Bronchial smooth muscle cell (primary cell): Measurements from ENCODE around the gene ZNF525. TPM values are rescaled to one million over a fixed set of nuclear protein-coding genes. Genes with fewer than 3 reads are reported as not detected.

Source experiments
- total RNA-seq: library from RNA; depleted of rRNA; stranded (reverse); fragments of >200 nt; gene quantifications from 2 replicates; pipeline ENCODE4 v1.2.1, GENCODE V29; 2014

ZNF525 gene
- 6.3 and 6.5 TPM in 2 replicates for total RNA-seq

GRCh38 chr19:53365134-53365898 is at the start of gene ZNF525:
Gene ZNF525 (plus strand): TSS chr19:53365705. CDS start chr19:53372282, 6,577 bp downstream.

GRCh38 chr19:53333463-53334449 is 31.7 kb upstream of the ZNF525 start, which contains the start of gene ZNF845:
Gene ZNF845 (plus strand): TSS chr19:53333749. CDS start chr19:53341308, 7,559 bp downstream.

GRCh38 chr19:53394974-53395839 is 29.7 kb downstream of the ZNF525 start, which contains the start of gene ZNF765:
Gene ZNF765 (plus strand): TSS chr19:53395149. CDS start chr19:53398016, 2,867 bp downstream.

GRCh38 chr19:53431399-53432087 is 66.0 kb downstream of the ZNF525 start, which contains the start of gene ZNF761:
Gene ZNF761 (plus strand): TSS chr19:53431984. CDS start chr19:53447269, 15,285 bp downstream.

Other genes starting within 250 kb of the ZNF525 start
- gene ZNF415, start 232.8 kb upstream of the ZNF525 start, total RNA-seq, result 12.1 and 14.8 TPM in 2 replicates
- 6.9 and 8.8 TPM in 2 replicates for gene ZNF347, start 206.7 kb upstream of the ZNF525 start, total RNA-seq
- 5.4 and 5.9 TPM in 2 replicates for gene ZNF665, start 172.3 kb upstream of the ZNF525 start, total RNA-seq
- 15.0 and 17.3 TPM in 2 replicates for gene ZNF677, start 110.8 kb upstream of the ZNF525 start, total RNA-seq
- gene VN1R2, start 107.4 kb upstream of the ZNF525 start, total RNA-seq, result not detected in 2 replicates
- gene VN1R4, start 98.0 kb upstream of the ZNF525 start, total RNA-seq, result not detected in 2 replicates
- 6.8 and 7.1 TPM in 2 replicates for gene ZNF845, start 32.0 kb upstream of the ZNF525 start, total RNA-seq
- gene ZNF765, start 29.4 kb downstream of the ZNF525 start, total RNA-seq, result 8.5 and 12.7 TPM in 2 replicates
- gene ZNF761, start 66.3 kb downstream of the ZNF525 start, total RNA-seq, result 9.1 and 12.9 TPM in 2 replicates
- 3.9 and 5.3 TPM in 2 replicates for gene ZNF813, start 102.0 kb downstream of the ZNF525 start, total RNA-seq
- 8.5 and 10.4 TPM in 2 replicates for gene ZNF331, start 172.4 kb downstream of the ZNF525 start, total RNA-seq